HEK293 (cell line): ENCODE measurements around the gene RPS6KA1.

ENCODE experiments used
- CTCF ChIA-PET: fragments of 350-600 bp; formaldehyde crosslinking; extraction: SDS; loops from one replicate; lab custom pipeline; 2021; ENCODE audit warnings: antibody characterized with exemption; lab: Yijun Ruan, JAX
- POLR2A ChIA-PET: fragments of 300-600 bp; formaldehyde crosslinking; extraction: SDS; loops from one replicate; lab custom pipeline; 2020; ENCODE audit warnings: antibody characterized with exemption, inconsistent platforms; lab: Yijun Ruan, JAX
- H3K27ac ChIP-seq: fragments of 200-500 bp; sonication (Bioruptor generic); 2 replicates; pipeline ENCODE4 v1.5.1; 2014; ENCODE audit warnings: low read depth, low read length, control low read depth, inconsistent platforms; ENCODE audit errors: extremely low read depth
- H3K36me3 ChIP-seq, 2 experiments: fragments of 200-500 bp in 1 of 2; sonication (Bioruptor generic) in 1 of 2; 1 replicate in 1 of 2; 2 replicates in 1 of 2; pipeline ENCODE4 v1.5.1; 2014 to 2017; ENCODE audit warnings: inconsistent platforms in 2 of 2, low read length in 2 of 2; ENCODE audit not compliant: control insufficient read depth in 2 of 2, insufficient read depth in 1 of 2
- H3K4me1 ChIP-seq: fragments of 200-500 bp; sonication (Bioruptor generic); 2 replicates; pipeline ENCODE4 v1.5.1; 2014; ENCODE audit warnings: mild to moderate bottlenecking, low read length, inconsistent platforms; ENCODE audit not compliant: control insufficient read depth, insufficient read depth
- H3K4me3 ChIP-seq: 2 replicates; pipeline ENCODE4 v1.5.1; 2011; ENCODE audit warnings: low read depth, mild to moderate bottlenecking, control low read depth, low read length, moderate library complexity
- H3K9me3 ChIP-seq: fragments of 200-500 bp; sonication (Bioruptor generic); 2 replicates; pipeline ENCODE4 v1.5.1; 2014; ENCODE audit warnings: low read depth, low read length, inconsistent platforms; ENCODE audit not compliant: control insufficient read depth, insufficient read depth
- EGR2 ChIP-seq: fragments of 450-650 bp; formaldehyde crosslinking; IDR thresholded peaks from 2 replicates; pipeline ENCODE4 v1.5.1; 2016; ENCODE audit warnings: low read depth, missing biosample characterization, missing genetic modification characterization
- GLIS1 ChIP-seq: fragments of 450-650 bp; formaldehyde crosslinking; IDR thresholded peaks from 2 replicates; pipeline ENCODE4 v1.5.1; 2016; ENCODE audit warnings: missing biosample characterization, missing genetic modification characterization
- KLF16 ChIP-seq: fragments of 450-650 bp; formaldehyde crosslinking; IDR thresholded peaks from 2 replicates; pipeline ENCODE4 v1.5.1; 2017; ENCODE audit warnings: missing biosample characterization, missing genetic modification characterization
- KLF7 ChIP-seq: fragments of 450-650 bp; formaldehyde crosslinking; IDR thresholded peaks from 2 replicates; pipeline ENCODE4 v1.5.1; 2016; ENCODE audit warnings: missing biosample characterization, missing genetic modification characterization, borderline replicate concordance
- MZF1 ChIP-seq: fragments of 450-650 bp; formaldehyde crosslinking; IDR thresholded peaks from 2 replicates; pipeline ENCODE4 v1.5.1; 2017; ENCODE audit warnings: missing biosample characterization, missing genetic modification characterization, borderline replicate concordance
- SP3 ChIP-seq: fragments of 450-650 bp; formaldehyde crosslinking; IDR thresholded peaks from 2 replicates; pipeline ENCODE4 v1.5.1; 2016; ENCODE audit warnings: missing biosample characterization, missing genetic modification characterization
- ZFHX2 ChIP-seq: fragments of 450-650 bp; formaldehyde crosslinking; conservative IDR thresholded peaks from 2 replicates; pipeline ENCODE4 v1.5.1; 2016; ENCODE audit warnings: missing biosample characterization, missing genetic modification characterization
- ZNF112 ChIP-seq: fragments of 450-650 bp; formaldehyde crosslinking; IDR thresholded peaks from 2 replicates; pipeline ENCODE4 v1.5.0; 2017; ENCODE audit warnings: missing biosample characterization, missing genetic modification characterization
- ZNF184 ChIP-seq: fragments of 450-650 bp; IDR thresholded peaks from 2 replicates; pipeline ENCODE4 v1.5.1; 2018; ENCODE audit warnings: missing biosample characterization, mild to moderate bottlenecking, missing genetic modification characterization
- ZNF266 ChIP-seq: fragments of 450-650 bp; formaldehyde crosslinking; IDR thresholded peaks from 2 replicates; pipeline ENCODE4 v1.5.1; 2016; ENCODE audit warnings: missing biosample characterization, missing genetic modification characterization, low read depth
- ZNF48 ChIP-seq: fragments of 450-650 bp; formaldehyde crosslinking; IDR thresholded peaks from 2 replicates; pipeline ENCODE4 v1.5.1; 2016; ENCODE audit warnings: missing biosample characterization, missing genetic modification characterization
- ZNF544 ChIP-seq: fragments of 450-650 bp; formaldehyde crosslinking; IDR thresholded peaks from 2 replicates; pipeline ENCODE4 v1.5.0; 2017; ENCODE audit warnings: missing biosample characterization, missing genetic modification characterization
- ZNF621 ChIP-seq: fragments of 450-650 bp; formaldehyde crosslinking; IDR thresholded peaks from 2 replicates; pipeline ENCODE4 v1.5.1; 2017; ENCODE audit warnings: missing biosample characterization, missing genetic modification characterization
- TF ChIP-seq, protein P1 (sequence below): fragments of 450-650 bp; formaldehyde crosslinking; IDR thresholded peaks from 2 replicates; pipeline ENCODE4 v1.5.1; 2016; ENCODE audit warnings: missing biosample characterization, missing genetic modification characterization
- TF ChIP-seq, protein P2 (sequence below): fragments of 450-650 bp; formaldehyde crosslinking; IDR thresholded peaks from 2 replicates; pipeline ENCODE4 v1.5.1; 2016; ENCODE audit warnings: missing biosample characterization, missing genetic modification characterization, borderline replicate concordance
- TF ChIP-seq, protein P3 (sequence below): fragments of 450-650 bp; formaldehyde crosslinking; IDR thresholded peaks from 2 replicates; pipeline ENCODE4 v1.5.1; 2016; ENCODE audit warnings: missing biosample characterization, missing genetic modification characterization
- TF ChIP-seq, protein P4 (sequence below): fragments of 450-650 bp; formaldehyde crosslinking; IDR thresholded peaks from 2 replicates; pipeline ENCODE4 v1.5.1; 2017; ENCODE audit warnings: missing biosample characterization, missing genetic modification characterization
- TF ChIP-seq, protein P5 (sequence below): fragments of 450-650 bp; formaldehyde crosslinking; IDR thresholded peaks from 2 replicates; pipeline ENCODE4 v1.5.1; 2016; ENCODE audit warnings: missing biosample characterization, missing genetic modification characterization

The RPS6KA1 gene

DNA sequence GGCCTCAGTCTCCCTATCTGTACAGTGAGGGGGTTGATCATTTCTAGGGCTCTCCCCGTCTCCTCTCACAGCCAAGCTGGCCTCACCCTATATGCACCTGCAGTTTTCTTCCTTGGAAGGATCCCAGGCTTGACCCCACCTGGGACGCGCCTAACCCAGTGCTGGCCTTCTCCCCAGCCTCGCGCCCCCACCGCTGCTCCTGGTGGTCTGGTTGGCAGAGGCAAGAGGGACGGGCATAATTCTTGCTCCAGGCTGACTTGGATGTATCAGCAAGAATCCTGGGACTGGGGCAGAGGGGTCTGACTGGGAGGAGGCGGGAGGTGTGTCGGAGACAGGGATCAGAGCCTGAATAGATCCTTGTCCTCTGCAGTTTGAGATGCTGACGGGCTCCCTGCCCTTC is 25.2 kb downstream of the RPS6KA1 start (continued):
- TF ChIP-seq, protein P1, sequence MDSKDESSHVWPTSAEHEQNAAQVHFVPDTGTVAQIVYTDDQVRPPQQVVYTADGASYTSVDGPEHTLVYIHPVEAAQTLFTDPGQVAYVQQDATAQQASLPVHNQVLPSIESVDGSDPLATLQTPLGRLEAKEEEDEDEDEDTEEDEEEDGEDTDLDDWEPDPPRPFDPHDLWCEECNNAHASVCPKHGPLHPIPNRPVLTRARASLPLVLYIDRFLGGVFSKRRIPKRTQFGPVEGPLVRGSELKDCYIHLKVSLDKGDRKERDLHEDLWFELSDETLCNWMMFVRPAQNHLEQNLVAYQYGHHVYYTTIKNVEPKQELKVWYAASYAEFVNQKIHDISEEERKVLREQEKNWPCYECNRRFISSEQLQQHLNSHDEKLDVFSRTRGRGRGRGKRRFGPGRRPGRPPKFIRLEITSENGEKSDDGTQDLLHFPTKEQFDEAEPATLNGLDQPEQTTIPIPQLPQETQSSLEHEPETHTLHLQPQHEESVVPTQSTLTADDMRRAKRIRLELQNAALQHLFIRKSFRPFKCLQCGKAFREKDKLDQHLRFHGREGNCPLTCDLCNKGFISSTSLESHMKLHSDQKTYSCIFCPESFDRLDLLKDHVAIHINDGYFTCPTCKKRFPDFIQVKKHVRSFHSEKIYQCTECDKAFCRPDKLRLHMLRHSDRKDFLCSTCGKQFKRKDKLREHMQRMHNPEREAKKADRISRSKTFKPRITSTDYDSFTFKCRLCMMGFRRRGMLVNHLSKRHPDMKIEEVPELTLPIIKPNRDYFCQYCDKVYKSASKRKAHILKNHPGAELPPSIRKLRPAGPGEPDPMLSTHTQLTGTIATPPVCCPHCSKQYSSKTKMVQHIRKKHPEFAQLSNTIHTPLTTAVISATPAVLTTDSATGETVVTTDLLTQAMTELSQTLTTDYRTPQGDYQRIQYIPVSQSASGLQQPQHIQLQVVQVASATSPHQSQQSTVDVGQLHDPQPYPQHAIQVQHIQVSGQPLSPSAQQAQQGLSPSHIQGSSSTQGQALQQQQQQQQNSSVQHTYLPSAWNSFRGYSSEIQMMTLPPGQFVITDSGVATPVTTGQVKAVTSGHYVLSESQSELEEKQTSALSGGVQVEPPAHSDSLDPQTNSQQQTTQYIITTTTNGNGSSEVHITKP (tag by site-specific recombination), result no peak
- TF ChIP-seq SP3 (tag by site-specific recombination) (no peak), ZNF112 (tag by site-specific recombination) (no peak), ZNF266 (tag by site-specific recombination) (no peak), ZNF48 (tag by site-specific recombination) (no peak)
- TF ChIP-seq, protein P2, sequence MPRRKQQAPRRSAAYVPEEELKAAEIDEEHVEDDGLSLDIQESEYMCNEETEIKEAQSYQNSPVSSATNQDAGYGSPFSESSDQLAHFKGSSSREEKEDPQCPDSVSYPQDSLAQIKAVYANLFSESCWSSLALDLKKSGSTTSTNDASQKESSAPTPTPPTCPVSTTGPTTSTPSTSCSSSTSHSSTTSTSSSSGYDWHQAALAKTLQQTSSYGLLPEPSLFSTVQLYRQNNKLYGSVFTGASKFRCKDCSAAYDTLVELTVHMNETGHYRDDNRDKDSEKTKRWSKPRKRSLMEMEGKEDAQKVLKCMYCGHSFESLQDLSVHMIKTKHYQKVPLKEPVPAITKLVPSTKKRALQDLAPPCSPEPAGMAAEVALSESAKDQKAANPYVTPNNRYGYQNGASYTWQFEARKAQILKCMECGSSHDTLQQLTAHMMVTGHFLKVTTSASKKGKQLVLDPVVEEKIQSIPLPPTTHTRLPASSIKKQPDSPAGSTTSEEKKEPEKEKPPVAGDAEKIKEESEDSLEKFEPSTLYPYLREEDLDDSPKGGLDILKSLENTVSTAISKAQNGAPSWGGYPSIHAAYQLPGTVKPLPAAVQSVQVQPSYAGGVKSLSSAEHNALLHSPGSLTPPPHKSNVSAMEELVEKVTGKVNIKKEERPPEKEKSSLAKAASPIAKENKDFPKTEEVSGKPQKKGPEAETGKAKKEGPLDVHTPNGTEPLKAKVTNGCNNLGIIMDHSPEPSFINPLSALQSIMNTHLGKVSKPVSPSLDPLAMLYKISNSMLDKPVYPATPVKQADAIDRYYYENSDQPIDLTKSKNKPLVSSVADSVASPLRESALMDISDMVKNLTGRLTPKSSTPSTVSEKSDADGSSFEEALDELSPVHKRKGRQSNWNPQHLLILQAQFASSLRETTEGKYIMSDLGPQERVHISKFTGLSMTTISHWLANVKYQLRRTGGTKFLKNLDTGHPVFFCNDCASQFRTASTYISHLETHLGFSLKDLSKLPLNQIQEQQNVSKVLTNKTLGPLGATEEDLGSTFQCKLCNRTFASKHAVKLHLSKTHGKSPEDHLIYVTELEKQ, result no peak

DNA sequence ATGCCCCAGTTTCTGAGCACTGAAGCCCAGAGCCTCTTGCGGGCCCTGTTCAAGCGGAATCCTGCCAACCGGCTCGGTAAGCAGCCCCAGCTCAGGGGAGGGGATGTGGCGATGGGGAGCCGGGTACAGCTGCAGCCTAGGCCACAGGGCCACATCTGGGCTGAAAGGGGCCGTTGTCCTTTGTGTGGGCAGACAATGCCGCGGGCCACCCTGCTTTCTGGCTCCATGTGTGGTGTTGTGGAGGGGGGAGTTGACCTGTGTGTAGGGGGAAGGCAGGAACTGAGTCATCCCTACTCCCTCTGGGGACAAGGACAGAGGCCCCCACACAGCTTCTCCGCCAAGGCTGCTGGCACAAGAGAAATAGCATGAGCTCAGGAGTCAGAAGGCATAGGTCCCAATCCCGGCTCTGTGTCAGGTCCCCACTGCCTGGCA is 26.0 kb downstream of the RPS6KA1 start:
- TF ChIP-seq EGR2 (tag by site-specific recombination) (peak; percentile 72), GLIS1 (tag by site-specific recombination) (no peak), MZF1 (no peak), ZFHX2 (peak; percentile 70)
- TF ChIP-seq, protein P3, sequence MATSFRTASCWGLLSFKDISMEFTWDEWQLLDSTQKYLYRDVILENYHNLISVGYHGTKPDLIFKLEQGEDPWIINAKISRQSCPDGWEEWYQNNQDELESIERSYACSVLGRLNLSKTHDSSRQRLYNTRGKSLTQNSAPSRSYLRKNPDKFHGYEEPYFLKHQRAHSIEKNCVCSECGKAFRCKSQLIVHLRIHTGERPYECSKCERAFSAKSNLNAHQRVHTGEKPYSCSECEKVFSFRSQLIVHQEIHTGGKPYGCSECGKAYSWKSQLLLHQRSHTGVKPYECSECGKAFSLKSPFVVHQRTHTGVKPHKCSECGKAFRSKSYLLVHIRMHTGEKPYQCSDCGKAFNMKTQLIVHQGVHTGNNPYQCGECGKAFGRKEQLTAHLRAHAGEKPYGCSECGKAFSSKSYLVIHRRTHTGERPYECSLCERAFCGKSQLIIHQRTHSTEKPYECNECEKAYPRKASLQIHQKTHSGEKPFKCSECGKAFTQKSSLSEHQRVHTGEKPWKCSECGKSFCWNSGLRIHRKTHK (tag by site-specific recombination), result no peak
- TF ChIP-seq, protein P4, sequence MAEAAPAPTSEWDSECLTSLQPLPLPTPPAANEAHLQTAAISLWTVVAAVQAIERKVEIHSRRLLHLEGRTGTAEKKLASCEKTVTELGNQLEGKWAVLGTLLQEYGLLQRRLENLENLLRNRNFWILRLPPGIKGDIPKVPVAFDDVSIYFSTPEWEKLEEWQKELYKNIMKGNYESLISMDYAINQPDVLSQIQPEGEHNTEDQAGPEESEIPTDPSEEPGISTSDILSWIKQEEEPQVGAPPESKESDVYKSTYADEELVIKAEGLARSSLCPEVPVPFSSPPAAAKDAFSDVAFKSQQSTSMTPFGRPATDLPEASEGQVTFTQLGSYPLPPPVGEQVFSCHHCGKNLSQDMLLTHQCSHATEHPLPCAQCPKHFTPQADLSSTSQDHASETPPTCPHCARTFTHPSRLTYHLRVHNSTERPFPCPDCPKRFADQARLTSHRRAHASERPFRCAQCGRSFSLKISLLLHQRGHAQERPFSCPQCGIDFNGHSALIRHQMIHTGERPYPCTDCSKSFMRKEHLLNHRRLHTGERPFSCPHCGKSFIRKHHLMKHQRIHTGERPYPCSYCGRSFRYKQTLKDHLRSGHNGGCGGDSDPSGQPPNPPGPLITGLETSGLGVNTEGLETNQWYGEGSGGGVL, result peak; percentile 17; the same call in 1 of the 2 replicates
- TF ChIP-seq, all 188 proteins: peak for 3
- Histone ChIP-seq H3K36me3 (peaks cover 0 to 81% of the 10 kb centered on the region in 2 experiments; a peak in 1 of 3 replicates), H3K4me1 (no peaks in the 10 kb centered on the region), H3K4me3 (no peak overlapping the region), H3K27ac (no peak overlapping the region), H3K9me3 (no peaks in the 10 kb centered on the region)
- ChIA-PET CTCF (interaction anchor here (0.6 to 1.4 kb wide), 4 partner anchors 17 to 323 kb away, joined by 3 to 7 read pairs (median 4); no protein-coding TSS in a partner anchor), POLR2A (no interaction called here)

DNA sequence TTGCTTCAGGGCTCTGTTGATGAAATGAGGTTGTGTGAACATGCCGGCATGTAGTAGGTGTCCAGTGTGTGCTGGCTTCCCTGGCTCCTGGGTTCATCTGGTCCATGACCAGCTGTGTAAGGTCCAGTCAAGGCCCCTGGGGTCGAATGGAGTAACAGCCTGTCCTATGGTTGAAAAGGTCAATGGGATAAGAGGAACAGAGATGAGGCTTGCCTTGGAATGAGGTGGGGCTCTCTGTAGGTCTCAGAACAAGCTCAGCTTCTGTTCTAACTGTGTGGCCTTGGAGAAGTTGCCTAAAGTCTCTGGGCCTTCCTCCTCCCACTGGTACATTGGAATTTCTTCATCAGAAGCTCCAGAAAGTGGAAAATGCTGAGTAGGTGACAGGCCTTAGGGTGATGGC is 26.6 kb downstream of the RPS6KA1 start:
- H3K36me3 ChIP-seq, result peaks cover 0 to 84% of the 10 kb centered on the region in 2 experiments; a peak in 1 of 3 replicates
- CTCF ChIA-PET, result interaction anchor here (0.6 to 1.4 kb wide), 4 partner anchors 17 to 314 kb away, joined by 3 to 7 read pairs (median 4); no protein-coding TSS in a partner anchor
- no peak overlapping the region for H3K27ac ChIP-seq
- H3K4me1 ChIP-seq, result no peaks in the 10 kb centered on the region
- TF ChIP-seq ZNF184 (tag by site-specific recombination) (no peak), KLF7 (tag by site-specific recombination) (no peak), ZNF621 (tag by site-specific recombination) (no peak), KLF16 (no peak), ZNF544 (tag by site-specific recombination) (no peak)
- TF ChIP-seq, protein P5, sequence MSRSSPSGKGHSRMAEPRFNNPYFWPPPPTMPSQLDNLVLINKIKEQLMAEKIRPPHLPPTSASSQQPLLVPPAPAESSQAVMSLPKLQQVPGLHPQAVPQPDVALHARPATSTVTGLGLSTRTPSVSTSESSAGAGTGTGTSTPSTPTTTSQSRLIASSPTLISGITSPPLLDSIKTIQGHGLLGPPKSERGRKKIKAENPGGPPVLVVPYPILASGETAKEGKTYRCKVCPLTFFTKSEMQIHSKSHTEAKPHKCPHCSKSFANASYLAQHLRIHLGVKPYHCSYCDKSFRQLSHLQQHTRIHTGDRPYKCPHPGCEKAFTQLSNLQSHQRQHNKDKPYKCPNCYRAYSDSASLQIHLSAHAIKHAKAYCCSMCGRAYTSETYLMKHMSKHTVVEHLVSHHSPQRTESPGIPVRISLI, result no peak
- TF ChIP-seq, all 188 proteins: peak for 0
- no peak overlapping the region for H3K4me3 ChIP-seq
- H3K9me3 ChIP-seq, result no peaks in the 10 kb centered on the region
- POLR2A ChIA-PET, result no interaction called here
